ENCODE data around the gene MT1X. TPM values are rescaled to one million over a fixed set of nuclear protein-coding genes. Genes with fewer than 3 reads are reported as not detected.

Gene MT1X
- total and polyA plus RNA-seq, 2 of the 13 experiments (the other 11 are each of a cell fraction or from before 2014, with no cell fraction given) = 19.7 to 288 TPM

- no peak for TF ChIP-seq ZNF569 (CRISPR knock-in tag; IDR thresholded peaks at IDR 0.05; ENCODE audit: borderline replicate concordance)
- peak; percentile 55 for TF ChIP-seq RARA (CRISPR knock-in tag; IDR thresholded peaks at IDR 0.05)
- no peak for TF ChIP-seq PRDM15 (CRISPR knock-in tag; IDR thresholded peaks at IDR 0.05)
- peak; percentile 93 for TF ChIP-seq SPEN (CRISPR knock-in tag; IDR thresholded peaks at IDR 0.05; ENCODE audit: low read depth)
- TF ChIP-seq NR2F2 (IDR thresholded peaks at IDR 0.05; ENCODE audit: borderline replicate concordance, low read depth) = no peak
- TF ChIP-seq CBX1 (IDR thresholded peaks at IDR 0.05; ENCODE audit: low read depth) = peak; percentile 78
- peak; percentile 70; the same call in 1 of the 2 replicates for TF ChIP-seq IKZF5 (CRISPR knock-in tag; IDR thresholded peaks at IDR 0.05)
- TF ChIP-seq GTF2F1 (IDR thresholded peaks at IDR 0.05; ENCODE audit: low read length) = no peak
- TF ChIP-seq ZNF496 (CRISPR knock-in tag; IDR thresholded peaks at IDR 0.05; ENCODE audit: insufficient replicate concordance) = no peak
- TF ChIP-seq IRF1 (CRISPR knock-in tag; IDR thresholded peaks at IDR 0.05; ENCODE audit: low read depth) = no peak
- no peak for TF ChIP-seq PBX2 (CRISPR knock-in tag; IDR thresholded peaks at IDR 0.05)
- 0 out of 2 replicates have a peak, but pooled peaks have one; percentile 54 for TF ChIP-seq NFIB (CRISPR knock-in tag; IDR thresholded peaks at IDR 0.05; ENCODE audit: borderline replicate concordance)
- peak; percentile 93; the same call in 1 of the 2 replicates for TF ChIP-seq MXD1 (CRISPR knock-in tag; IDR thresholded peaks at IDR 0.05)
- TF ChIP-seq KLF15 (CRISPR knock-in tag; IDR thresholded peaks at IDR 0.05; ENCODE audit: borderline replicate concordance) = no peak
- TF ChIP-seq PPARG (CRISPR knock-in tag; conservative IDR thresholded peaks at IDR 0.05) = peak; percentile 30; the same call in 1 of the 2 replicates
- TF ChIP-seq PAXIP1 (CRISPR knock-in tag; conservative IDR thresholded peaks at IDR 0.05) = no peak; the same call in none of the 2 replicates
- peak; percentile 1 for TF ChIP-seq STAG1 (CRISPR knock-in tag; IDR thresholded peaks at IDR 0.05)
Measured at GRCh38 chr16:56729735-56730662, 47.7 kb downstream of the MT1X start, which contains the start of gene NUP93 (continued).

All from HepG2 (cell line).